T-cell (primary cell): ENCODE data around the gene SHC4. TPM values are rescaled to one million over a fixed set of nuclear protein-coding genes. Genes with fewer than 3 reads are reported as not detected.
"Not testable (repeated sequence)": the region's sequence is repeated elsewhere in the genome, so short reads cannot be mapped to it uniquely, and the experiment has no call there.

Source experiments
- ATAC-seq, 4 experiments: fragments of 200-7000 bp in 3 of 4; fragments of 150-1000 bp in 1 of 4; cut with Tn5 transposase; replicated peaks in 1 of 4; 1 replicate in 3 of 4; 2 replicates in 1 of 4; pipeline ENCODE4 v1.10.0; 2021; ENCODE audit warnings: moderate library complexity in 3 of 4, mild to moderate bottlenecking in 2 of 4, moderate number of reproducible peaks in 1 of 4
- CTCF ChIA-PET, 2 donors: fragments of 300-600 bp; sonication (Branson Sonifier 250); formaldehyde crosslinking; loops; one replicate each; lab custom pipeline; 2022; ENCODE audit warnings: antibody characterized with exemption in 2 of 2; lab: Charles Lee
- POLR2A ChIA-PET, 2 donors: fragments of 300-600 bp; sonication (Branson Sonifier 250); formaldehyde crosslinking; loops; one replicate each; lab custom pipeline; 2022; ENCODE audit warnings: antibody characterized with exemption in 2 of 2; lab: Charles Lee
- DNase-seq, 35 experiments: peaks; one replicate each; pipeline versions ENCODE4 v3.0.0 to v3.0.0-alpha.2; 2013 to 2023
- H3K27ac ChIP-seq: one replicate; pipeline ENCODE4 v1.5.1; 2013; ENCODE audit warnings: low read length
- H3K27me3 ChIP-seq, 2 experiments: replicated peaks in 1 of 2; 1 replicate in 1 of 2; 2 replicates in 1 of 2; pipeline versions ENCODE4 v1.6.1 to v1.7.0; 2013; ENCODE audit warnings: low read length in 1 of 2, mixed read lengths in 1 of 2; ENCODE audit not compliant: control insufficient read depth in 2 of 2, insufficient read depth in 2 of 2; ENCODE audit errors: extremely low read depth in 1 of 2
- H3K36me3 ChIP-seq, 2 donors: 1 replicate in 1 of 2; 2 replicates in 1 of 2; pipeline versions ENCODE4 v1.6.1 to v1.7.0; 2013; ENCODE audit warnings: low read length in 1 of 2; ENCODE audit not compliant: control insufficient read depth in 2 of 2, insufficient read depth in 1 of 2; ENCODE audit errors: extremely low read depth in 1 of 2
- H3K4me1 ChIP-seq, 2 experiments: 1 replicate in 1 of 2; 2 replicates in 1 of 2; pipeline versions ENCODE4 v1.6.1 to v1.7.0; 2013; ENCODE audit warnings: low read length in 2 of 2, mixed read lengths in 1 of 2; ENCODE audit not compliant: insufficient read depth in 2 of 2, control insufficient read depth in 1 of 2; ENCODE audit errors: extremely low read depth in 1 of 2
- H3K4me3 ChIP-seq, 2 donors: 1 replicate in 1 of 2; 2 replicates in 1 of 2; pipeline versions ENCODE4 v1.5.1 to v1.7.0; 2013; ENCODE audit warnings: mild to moderate bottlenecking in 2 of 2, low read length in 1 of 2, moderate library complexity in 1 of 2; ENCODE audit not compliant: control insufficient read depth in 1 of 2; ENCODE audit errors: extremely low read depth in 1 of 2
- H3K9me3 ChIP-seq: 2 replicates; pipeline ENCODE4 v1.7.0; 2013
- H3K27ac Mint-ChIP-seq, 2 donors: one replicate each; pipeline ENCODE4 v1.8.0; 2020 to 2021; ENCODE audit warnings: mild to moderate bottlenecking in 2 of 2, mixed read lengths in 2 of 2
- H3K27me3 Mint-ChIP-seq, 2 donors: one replicate each; pipeline ENCODE4 v1.8.0; 2021 to 2022; ENCODE audit warnings: mixed read lengths in 2 of 2
- H3K36me3 Mint-ChIP-seq: one replicate; pipeline ENCODE4 v1.8.0; 2021; ENCODE audit warnings: mixed read lengths
- H3K4me1 Mint-ChIP-seq, 3 donors: one replicate each; pipeline ENCODE4 v1.8.0; 2020 to 2022; ENCODE audit warnings: mixed read lengths in 3 of 3, mild to moderate bottlenecking in 1 of 3
- H3K4me3 Mint-ChIP-seq, 3 donors: one replicate each; pipeline ENCODE4 v1.8.0; 2020 to 2022; ENCODE audit warnings: mild to moderate bottlenecking in 3 of 3, mixed read lengths in 3 of 3, moderate library complexity in 3 of 3
- H3K9me3 Mint-ChIP-seq, 3 donors: one replicate each; pipeline ENCODE4 v1.8.0; 2020 to 2022; ENCODE audit warnings: mixed read lengths in 3 of 3
- WGBS: methylation state at CpG from one replicate; pipeline ENCODE4 v1.1.5; 2013; ENCODE audit warnings: missing lambda C conversion rate; ENCODE audit not compliant: insufficient coverage; 5-methylcytosine and 5-hydroxymethylcytosine counted together
- total RNA-seq, 35 experiments: library from RNA in 6 of 35; stranded (reverse) in 6 of 35; fragments of 120-200 nt in 1 of 35; gene quantifications; one replicate each; pipeline versions ENCODE4 v1.2.1 to v1.2.4 and lab custom pipeline; 2013 to 2026

SHC4 gene
- total RNA-seq, 5 donors from 2014 or later (not counting 1 experiment from before 2014, with no cell fraction given) = 0.13 to 0.88 (median 0.19) TPM

GRCh38 chr15:48972750-48973503 lies 9.2 kb upstream of the SHC4 start:
- DNase-seq = no peak
- Mint-ChIP-seq H3K36me3 (no peaks in the 10 kb centered on the region), H3K4me1 (peaks cover 0 to 3% (median 2%) of the 10 kb centered on the region in 3 donors), H3K9me3 (no peaks in the 10 kb centered on the region), H3K4me3 (no peak overlapping the region), H3K27ac (no peak overlapping the region), H3K27me3 (peaks cover 30 to 35% of the 10 kb centered on the region in 2 donors)
- Histone ChIP-seq H3K4me1 (peaks cover 0 to 8% of the 10 kb centered on the region in 2 experiments), H3K27ac (no peak overlapping the region), H3K9me3 (no peaks in the 10 kb centered on the region), H3K36me3 (no peaks in the 10 kb centered on the region), H3K4me3 (no peak overlapping the region), H3K27me3 (peaks cover 0 to 22% of the 10 kb centered on the region in 2 experiments)
- WGBS = 95% methylated on average over 34 of the region's 35 CpGs
- no peak for ATAC-seq
- POLR2A ChIA-PET = no interaction called here
- CTCF ChIA-PET = interaction anchor here in 1 of 2 donors (1.0 kb wide), 1 partner anchor 165 kb away, joined by 3 read pairs; no protein-coding TSS in a partner anchor

GRCh38 chr15:48970926-48971325 lies 7.2 kb upstream of the SHC4 start:
- H3K4me3 Mint-ChIP-seq, H3K27ac Mint-ChIP-seq, H3K4me3 ChIP-seq, CTCF ChIA-PET, H3K9me3 ChIP-seq, H3K4me1 ChIP-seq, POLR2A ChIA-PET, ATAC-seq, H3K9me3 Mint-ChIP-seq, H3K36me3 Mint-ChIP-seq, DNase-seq, H3K36me3 ChIP-seq, H3K27ac ChIP-seq: not testable (repeated sequence)
- Mint-ChIP-seq H3K4me1 (peaks cover 6 to 14% (median 13%) of the 10 kb centered on the region in 3 donors), H3K27me3 (peaks cover 31 to 33% of the 10 kb centered on the region in 2 donors)
- no CpG with 5 or more reads among the region's 1 CpG for WGBS
- H3K27me3 ChIP-seq = peaks cover 0 to 16% of the 10 kb centered on the region in 2 experiments

GRCh38 chr15:48968066-48968465 lies 4.3 kb upstream of the SHC4 start:
- no peak for DNase-seq
- Mint-ChIP-seq H3K4me1 (peaks cover 28 to 33% (median 30%) of the 10 kb centered on the region in 3 donors), H3K9me3 (no peaks in the 10 kb centered on the region), H3K27me3 (peaks cover 41 to 52% of the 10 kb centered on the region in 2 donors), H3K4me3 (no peak overlapping the region), H3K36me3 (no peaks in the 10 kb centered on the region), H3K27ac (no peak overlapping the region)
- no peaks in the 10 kb centered on the region for H3K36me3 ChIP-seq
- peaks cover 23 to 24% of the 10 kb centered on the region in 2 experiments for H3K4me1 ChIP-seq
- ATAC-seq = no peak
- H3K4me3 ChIP-seq = no peak overlapping the region
- ChIA-PET CTCF (interaction anchor here in 1 of 2 donors (0.7 kb wide), 1 partner anchor 24 kb away, joined by 3 read pairs; no protein-coding TSS in a partner anchor), POLR2A (no interaction called here)
- no peaks in the 10 kb centered on the region for H3K9me3 ChIP-seq
- H3K27me3 ChIP-seq = peaks cover 8 to 33% of the 10 kb centered on the region in 2 experiments
- WGBS = 83% methylated on average over 1 of the region's 4 CpGs
- no peak overlapping the region for H3K27ac ChIP-seq

GRCh38 chr15:48967336-48967735 lies 3.6 kb upstream of the SHC4 start:
- Histone ChIP-seq H3K36me3 (no peaks in the 10 kb centered on the region), H3K9me3 (no peaks in the 10 kb centered on the region), H3K27me3 (peaks cover 8 to 35% of the 10 kb centered on the region in 2 experiments), H3K27ac (no peak overlapping the region), H3K4me1 (peaks cover 24 to 29% of the 10 kb centered on the region in 2 experiments), H3K4me3 (no peak overlapping the region)
- peaks cover 39 to 53% of the 10 kb centered on the region in 2 donors for H3K27me3 Mint-ChIP-seq
- peaks cover 31 to 36% (median 33%) of the 10 kb centered on the region in 3 donors for H3K4me1 Mint-ChIP-seq
- no peak overlapping the region for H3K4me3 Mint-ChIP-seq
- CTCF ChIA-PET = interaction anchor here in 1 of 2 donors (0.7 to 1.0 kb wide), 2 partner anchors 9 to 25 kb away, joined by 3 read pairs; no protein-coding TSS in a partner anchor
- H3K27ac Mint-ChIP-seq = no peak overlapping the region
- no peak for DNase-seq
- no peak for ATAC-seq
- POLR2A ChIA-PET = no interaction called here
- no peaks in the 10 kb centered on the region for H3K9me3 Mint-ChIP-seq
- H3K36me3 Mint-ChIP-seq = no peaks in the 10 kb centered on the region

GRCh38 chr15:48966595-48967301 lies 3.0 kb upstream of the SHC4 start:
- Histone ChIP-seq H3K4me3 (no peak overlapping the region), H3K27me3 (peaks cover 8 to 34% of the 10 kb centered on the region in 2 experiments), H3K9me3 (no peaks in the 10 kb centered on the region), H3K4me1 (peaks cover 24 to 29% of the 10 kb centered on the region in 2 experiments), H3K27ac (no peak overlapping the region), H3K36me3 (no peaks in the 10 kb centered on the region)
- H3K27me3 Mint-ChIP-seq = peaks cover 35 to 48% of the 10 kb centered on the region in 2 donors
- ATAC-seq = peak; percentile 60 to 88 (median 78)
- CTCF ChIA-PET = interaction anchor here (1.0 to 3.9 kb wide), 3 partner anchors 9 kb away, joined by 3 to 22 read pairs (median 7); no protein-coding TSS in a partner anchor
- H3K4me3 Mint-ChIP-seq = no peak overlapping the region
- no peaks in the 10 kb centered on the region for H3K9me3 Mint-ChIP-seq
- POLR2A ChIA-PET = no interaction called here
- WGBS = no CpG with 5 or more reads among the region's 2 CpGs
- no peaks in the 10 kb centered on the region for H3K36me3 Mint-ChIP-seq
- peaks cover 31 to 36% (median 33%) of the 10 kb centered on the region in 3 donors for H3K4me1 Mint-ChIP-seq
- H3K27ac Mint-ChIP-seq = no peak overlapping the region
- peak in 5 of 35 experiments; percentile 10 to 40 (median 18) for DNase-seq

- POLR2A ChIA-PET = no interaction called here
- ATAC-seq = no peak
Measured at GRCh38 chr15:48965972-48966371, 2.3 kb upstream of the SHC4 start.

More at GRCh38 chr15:48965972-48966371, 2.3 kb upstream of the SHC4 start:
- CTCF ChIA-PET = interaction anchor here (1.1 to 3.9 kb wide), 3 partner anchors 9 to 190 kb away, joined by 3 to 22 read pairs (median 7); no protein-coding TSS in a partner anchor
- no peak for DNase-seq
- Mint-ChIP-seq H3K27ac (no peak overlapping the region), H3K4me1 (peaks cover 31 to 36% (median 33%) of the 10 kb centered on the region in 3 donors), H3K4me3 (no peak overlapping the region), H3K36me3 (no peaks in the 10 kb centered on the region), H3K27me3 (peaks cover 37 to 46% of the 10 kb centered on the region in 2 donors), H3K9me3 (no peaks in the 10 kb centered on the region)
- Histone ChIP-seq H3K27ac (no peak overlapping the region), H3K4me3 (no peak overlapping the region), H3K27me3 (peaks cover 8 to 34% of the 10 kb centered on the region in 2 experiments), H3K9me3 (no peaks in the 10 kb centered on the region), H3K36me3 (no peaks in the 10 kb centered on the region), H3K4me1 (peaks cover 24 to 29% of the 10 kb centered on the region in 2 experiments)
